HG03457 (cell line): ENCODE results near the gene DSCAM.

Source experiments
- ATAC-seq: cut with Tn5 transposase; IDR thresholded peaks from one replicate; pipeline ENCODE4 v1.9.1; 2021; ENCODE audit warnings: moderate number of reproducible peaks; ENCODE audit not compliant: unreplicated experiment

DSCAM gene

GRCh38 chr21:40402884-40403582 lies 443.9 kb downstream of the DSCAM start:
- ATAC-seq: no peak

- ATAC-seq: no peak
These were observed 451.2 kb downstream of the DSCAM start for GRCh38 chr21:40395732-40396131.

- no peak for ATAC-seq
These were observed 453.9 kb downstream of the DSCAM start for GRCh38 chr21:40393066-40393465.

- no peak for ATAC-seq
These were observed 458.9 kb downstream of the DSCAM start for GRCh38 chr21:40388046-40388445.

- no peak for ATAC-seq
These were observed 459.8 kb downstream of the DSCAM start for GRCh38 chr21:40386981-40387747.

- ATAC-seq: no peak
These were observed 460.6 kb downstream of the DSCAM start for GRCh38 chr21:40386294-40386911.

- ATAC-seq: no peak
These were observed 461.1 kb downstream of the DSCAM start for GRCh38 chr21:40385883-40386282.

GRCh38 chr21:40383951-40384350 lies 463.0 kb downstream of the DSCAM start:
- no peak for ATAC-seq

GRCh38 chr21:40381111-40381510 lies 465.8 kb downstream of the DSCAM start:
- no peak for ATAC-seq

GRCh38 chr21:40379881-40380810 lies 466.8 kb downstream of the DSCAM start:
- no peak for ATAC-seq

GRCh38 chr21:40377135-40377534 lies 469.8 kb downstream of the DSCAM start:
- no peak for ATAC-seq

GRCh38 chr21:40373761-40374160 lies 473.2 kb downstream of the DSCAM start:
- ATAC-seq: no peak

- no peak for ATAC-seq
These were observed 474.5 kb downstream of the DSCAM start for GRCh38 chr21:40372506-40372905.

- no peak for ATAC-seq
These were observed 475.6 kb downstream of the DSCAM start for GRCh38 chr21:40371329-40371728.

- ATAC-seq: no peak
These were observed 490.3 kb downstream of the DSCAM start for GRCh38 chr21:40356644-40357043.

GRCh38 chr21:40355076-40355475 lies 491.9 kb downstream of the DSCAM start:
- ATAC-seq: no peak

- ATAC-seq: no peak
These were observed 496.0 kb downstream of the DSCAM start for GRCh38 chr21:40351006-40351405.

- no peak for ATAC-seq
These were observed 497.4 kb downstream of the DSCAM start for GRCh38 chr21:40349591-40349990.

- ATAC-seq: no peak
These were observed 501.1 kb downstream of the DSCAM start for GRCh38 chr21:40345711-40346321.

- no peak for ATAC-seq
These were observed 506.6 kb downstream of the DSCAM start for GRCh38 chr21:40340357-40340756.
